ENCODE data around the gene WNT1. TPM values are rescaled to one million over a fixed set of nuclear protein-coding genes. Genes with fewer than 3 reads are reported as not detected.

Gene WNT1
- total RNA-seq, 1 donor from 2014 or later = not detected

- Mint-ChIP-seq H3K27me3 (ENCODE audit: unreplicated experiment) (peaks cover 21% of the 10 kb centered on the region), H3K27ac (ENCODE audit: unreplicated experiment) (peak within 1 kb of the TSS; percentile 66)
Observed at GRCh38 chr12:48999371-49000131, 21.4 kb downstream of the WNT1 start, which contains the start of gene DDN. DDN (minus strand) TSS chr12:48999375; CDS start chr12:48999287, 88 bp downstream.

GRCh38 chr12:49000346-49000745 is 22.2 kb downstream of the WNT1 start:
- Mint-ChIP-seq H3K4me3 (ENCODE audit: unreplicated experiment) (peak overlapping the region; percentile 88), H3K9me3 (ENCODE audit: unreplicated experiment) (peaks cover 9% of the 10 kb centered on the region), H3K4me1 (ENCODE audit: low read depth, unreplicated experiment) (peaks cover 21% of the 10 kb centered on the region), H3K36me3 (ENCODE audit: unreplicated experiment) (no peaks in the 10 kb centered on the region), H3K27ac (ENCODE audit: unreplicated experiment) (peak overlapping the region; percentile 66), H3K27me3 (ENCODE audit: unreplicated experiment) (peaks cover 17% of the 10 kb centered on the region)
- no peak for TF ChIP-seq CTCF (IDR thresholded peaks at IDR 0.05; ENCODE audit: partially characterized antibody, unreplicated experiment)
- no peak for DNase-seq

More at GRCh38 chr12:48999371-49000131, 21.4 kb downstream of the WNT1 start, which contains the start of gene DDN:
- peaks cover 11% of the 10 kb centered on the region for H3K9me3 Mint-ChIP-seq (ENCODE audit: unreplicated experiment)
- H3K36me3 Mint-ChIP-seq (ENCODE audit: unreplicated experiment) = no peaks in the 10 kb centered on the region
- DNase-seq = peak; percentile 76
- peaks cover 21% of the 10 kb centered on the region for H3K4me1 Mint-ChIP-seq (ENCODE audit: low read depth, unreplicated experiment)
- peak within 1 kb of the TSS; percentile 88 for H3K4me3 Mint-ChIP-seq (ENCODE audit: unreplicated experiment)
- no peak for TF ChIP-seq CTCF (IDR thresholded peaks at IDR 0.05; ENCODE audit: partially characterized antibody, unreplicated experiment)

- no peak overlapping the region for H3K4me3 Mint-ChIP-seq (ENCODE audit: unreplicated experiment)
- H3K9me3 Mint-ChIP-seq (ENCODE audit: unreplicated experiment) = no peaks in the 10 kb centered on the region
- no peaks in the 10 kb centered on the region for H3K27me3 Mint-ChIP-seq (ENCODE audit: unreplicated experiment)
- TF ChIP-seq CTCF (IDR thresholded peaks at IDR 0.05; ENCODE audit: partially characterized antibody, unreplicated experiment) = no peak
- no peaks in the 10 kb centered on the region for H3K4me1 Mint-ChIP-seq (ENCODE audit: low read depth, unreplicated experiment)
- no peak overlapping the region for H3K27ac Mint-ChIP-seq (ENCODE audit: unreplicated experiment)
- no peaks in the 10 kb centered on the region for H3K36me3 Mint-ChIP-seq (ENCODE audit: unreplicated experiment)
- DNase-seq = no peak
Observed at GRCh38 chr12:49008943-49009342, 30.8 kb downstream of the WNT1 start.

GRCh38 chr12:49010092-49010668 is 32.1 kb downstream of the WNT1 start:
- no peaks in the 10 kb centered on the region for H3K9me3 Mint-ChIP-seq (ENCODE audit: unreplicated experiment)
- no peaks in the 10 kb centered on the region for H3K36me3 Mint-ChIP-seq (ENCODE audit: unreplicated experiment)

More at GRCh38 chr12:49010092-49010668, 32.1 kb downstream of the WNT1 start:
- no peak overlapping the region for H3K4me3 Mint-ChIP-seq (ENCODE audit: unreplicated experiment)
- TF ChIP-seq CTCF (IDR thresholded peaks at IDR 0.05; ENCODE audit: partially characterized antibody, unreplicated experiment) = no peak
- H3K4me1 Mint-ChIP-seq (ENCODE audit: low read depth, unreplicated experiment) = no peaks in the 10 kb centered on the region
- DNase-seq = no peak
- no peak overlapping the region for H3K27ac Mint-ChIP-seq (ENCODE audit: unreplicated experiment)
- H3K27me3 Mint-ChIP-seq (ENCODE audit: unreplicated experiment) = no peaks in the 10 kb centered on the region

Measured in glutamatergic neuron (in vitro differentiated cells).